CD14-positive monocyte (primary cell): ENCODE measurements around the gene SPRING1. TPM values are rescaled to one million over a fixed set of nuclear protein-coding genes. Genes with fewer than 3 reads are reported as not detected.

Source experiments
- DNase-seq, 3 donors: peaks; one replicate each; pipeline ENCODE4 v3.0.0-alpha.2; 2011 to 2022
- H2AFZ ChIP-seq: 2 replicates; pipeline ENCODE4 v1.6.0; 2012; ENCODE audit warnings: mild to moderate bottlenecking, low read depth, low read length, inconsistent platforms; ENCODE audit not compliant: insufficient read depth, poor library complexity, severe bottlenecking
- H3K27ac ChIP-seq, 2 donors: 1 replicate in 1 of 2; 2 replicates in 1 of 2; pipeline ENCODE4 v1.5.1; 2012 to 2013; ENCODE audit warnings: low read length in 2 of 2, control low read depth in 1 of 2, inconsistent platforms in 1 of 2, low read depth in 1 of 2, mild to moderate bottlenecking in 1 of 2
- H3K27me3 ChIP-seq, 2 donors: one replicate each; pipeline versions ENCODE4 v1.6.0 to v1.6.1; 2011 to 2013; ENCODE audit warnings: low read length in 2 of 2; ENCODE audit not compliant: control insufficient read depth in 2 of 2, insufficient read depth in 2 of 2
- H3K36me3 ChIP-seq, 2 donors: replicated peaks in 1 of 2; 1 replicate in 1 of 2; 2 replicates in 1 of 2; pipeline versions ENCODE4 v1.5.1 to v1.6.1; 2012 to 2013; ENCODE audit warnings: low read length in 2 of 2, control low read depth in 1 of 2, inconsistent platforms in 1 of 2, mild to moderate bottlenecking in 1 of 2; ENCODE audit not compliant: insufficient read depth in 2 of 2, control insufficient read depth in 1 of 2
- H3K4me1 ChIP-seq, 2 donors: 1 replicate in 1 of 2; 2 replicates in 1 of 2; pipeline versions ENCODE4 v1.5.1 to v1.6.1; 2012 to 2013; ENCODE audit warnings: low read length in 2 of 2, control low read depth in 1 of 2, inconsistent platforms in 1 of 2, mild to moderate bottlenecking in 1 of 2, moderate library complexity in 1 of 2; ENCODE audit not compliant: insufficient read depth in 2 of 2, control insufficient read depth in 1 of 2
- H3K4me2 ChIP-seq: replicated peaks from 2 replicates; pipeline ENCODE3; 2012; ENCODE audit warnings: low read length, moderate library complexity, mild to moderate bottlenecking; ENCODE audit not compliant: poor library complexity, severe bottlenecking; ENCODE audit errors: extremely low read depth
- H3K4me3 ChIP-seq, 3 experiments: fragments of 200-600 bp in 1 of 3; sonication (generic) in 1 of 3; replicated peaks in 1 of 3; 1 replicate in 2 of 3; 2 replicates in 1 of 3; pipeline ENCODE4 v1.5.1; 2011 to 2013; ENCODE audit warnings: low read length in 3 of 3, mild to moderate bottlenecking in 3 of 3, control low read depth in 2 of 3, low read depth in 2 of 3, inconsistent platforms in 1 of 3, moderate library complexity in 1 of 3
- H3K79me2 ChIP-seq: 2 replicates; pipeline ENCODE4 v1.6.0; 2012; ENCODE audit warnings: mild to moderate bottlenecking, control low read depth, inconsistent platforms, low read length, moderate library complexity; ENCODE audit not compliant: insufficient read depth
- H3K9ac ChIP-seq: 2 replicates; pipeline ENCODE4 v1.6.0; 2017; ENCODE audit warnings: low read length, mild to moderate bottlenecking; ENCODE audit not compliant: insufficient read depth, poor library complexity, severe bottlenecking
- H3K9me3 ChIP-seq, 2 donors: replicated peaks in 1 of 2; 1 replicate in 1 of 2; 2 replicates in 1 of 2; pipeline versions ENCODE4 v1.5.1 to v1.6.1; 2012 to 2013; ENCODE audit warnings: low read length in 2 of 2, control low read depth in 1 of 2; ENCODE audit not compliant: control insufficient read depth in 1 of 2, insufficient read depth in 1 of 2
- H4K20me1 ChIP-seq: 2 replicates; pipeline ENCODE4 v1.6.0; 2012; ENCODE audit warnings: mild to moderate bottlenecking, low read length, control low read depth, moderate library complexity; ENCODE audit not compliant: insufficient read depth
- H3K27ac Mint-ChIP-seq, 7 donors: one replicate each; pipeline ENCODE4 v1.8.0; 2020; ENCODE audit warnings: mild to moderate bottlenecking in 7 of 7, mixed read lengths in 7 of 7, moderate library complexity in 6 of 7, inconsistent platforms in 2 of 7
- H3K27me3 Mint-ChIP-seq, 3 donors: one replicate each; pipeline ENCODE4 v1.8.0; 2021 to 2022; ENCODE audit warnings: low read depth in 3 of 3, mild to moderate bottlenecking in 3 of 3, mixed read lengths in 3 of 3, moderate library complexity in 3 of 3, inconsistent platforms in 1 of 3
- H3K36me3 Mint-ChIP-seq, 2 donors: one replicate each; pipeline ENCODE4 v1.8.0; 2020; ENCODE audit warnings: mixed read lengths in 2 of 2, inconsistent platforms in 1 of 2, mild to moderate bottlenecking in 1 of 2
- H3K4me1 Mint-ChIP-seq: one replicate; pipeline ENCODE4 v1.8.0; 2020; ENCODE audit warnings: mild to moderate bottlenecking, mixed read lengths
- H3K4me3 Mint-ChIP-seq, 2 donors: one replicate each; pipeline ENCODE4 v1.8.0; 2020; ENCODE audit warnings: mild to moderate bottlenecking in 2 of 2, mixed read lengths in 2 of 2, moderate library complexity in 1 of 2
- H3K9me3 Mint-ChIP-seq, 7 donors: one replicate each; pipeline ENCODE4 v1.8.0; 2020 to 2022; ENCODE audit warnings: mixed read lengths in 7 of 7, mild to moderate bottlenecking in 6 of 7, moderate library complexity in 6 of 7, inconsistent platforms in 2 of 7
- WGBS: methylation state at CpG from one replicate; pipeline ENCODE4 v1.1.5; 2013; ENCODE audit warnings: missing lambda C conversion rate; ENCODE audit not compliant: insufficient coverage; 5-methylcytosine and 5-hydroxymethylcytosine counted together
- intact Hi-C, 2 donors: fragments of 100-400 bp; cut with micrococcal nuclease; formaldehyde crosslinking; loops; one replicate each; pipeline versions ENCODE4 v1.15.0 to v1.15.1; 2023
- polyA plus RNA-seq, 3 donors: library from polyadenylated mRNA; depleted of rRNA in 1 of 3; unstranded in 2 of 3; stranded (reverse) in 1 of 3; fragments of 300-500 nt in 2 of 3; fragments of >200 nt in 1 of 3; fragmentation: Illumina TruSeq in 2 of 3; gene quantifications; 1 replicate in 2 of 3; 2 replicates in 1 of 3; pipeline ENCODE4 v1.2.3, GENCODE V29; 2012 to 2021
- TF ChIP-seq, protein P1 (sequence below): fragments of 200-600 bp; IDR thresholded peaks from one replicate; pipeline ENCODE4 v1.8.0; 2022; ENCODE audit warnings: antibody characterized with exemption, mild to moderate bottlenecking

The SPRING1 gene
- polyA plus RNA-seq, 3 donors, result 6.3 to 19.3 (median 15.6) TPM

DNA sequence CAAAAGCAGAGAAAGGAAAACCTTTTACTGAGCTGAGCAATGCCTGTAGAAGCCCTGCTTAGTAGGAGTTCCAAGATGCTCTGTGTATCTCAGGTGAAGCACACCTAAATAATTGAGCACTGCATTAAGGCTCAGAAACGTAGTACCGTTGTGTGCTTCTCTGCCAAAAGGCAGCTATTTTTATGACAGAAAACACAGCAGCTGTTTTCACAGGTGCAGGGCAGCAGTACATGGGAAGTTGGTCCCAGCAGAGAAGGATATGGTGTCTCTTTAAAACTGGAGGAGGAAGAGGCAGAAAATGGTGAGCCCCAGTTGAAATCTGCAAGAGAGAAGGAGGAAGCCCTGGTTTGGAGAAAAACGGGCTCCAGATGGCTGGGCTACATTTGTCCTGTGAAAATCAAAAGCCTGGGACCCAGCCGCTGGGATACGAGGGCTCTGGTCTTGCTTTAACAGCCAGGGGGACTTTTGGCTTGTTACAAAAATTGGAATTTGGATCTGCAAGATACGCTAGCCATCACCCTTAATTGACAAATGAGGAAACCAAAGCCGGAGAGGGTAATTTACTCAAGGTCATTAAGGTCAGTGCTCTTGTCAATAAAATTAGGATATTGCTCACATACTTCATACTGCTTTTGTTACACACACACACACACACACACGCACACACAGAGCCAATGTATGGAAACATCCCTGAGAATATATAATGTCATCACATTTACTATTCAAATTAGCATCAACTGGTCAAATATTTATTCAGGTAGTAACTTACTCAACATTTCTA, 27.3 kb downstream of the SPRING1 start:
- WGBS, result 31% methylated on average over 6 of the region's 8 CpGs
- peaks cover 15 to 20% of the 10 kb centered on the region in 2 donors for H3K27me3 ChIP-seq
- H2AFZ ChIP-seq, result no peak overlapping the region
- H3K4me3 ChIP-seq, result no peak overlapping the region
- intact Hi-C loops, result no loop called here
- peaks cover 10% of the 10 kb centered on the region for H3K4me1 Mint-ChIP-seq
- H4K20me1 ChIP-seq, result no peaks in the 10 kb centered on the region
- no peak overlapping the region for H3K27ac ChIP-seq
- no peak overlapping the region for H3K4me2 ChIP-seq
- H3K36me3 Mint-ChIP-seq, result peaks cover 21 to 29% of the 10 kb centered on the region in 2 donors
- H3K79me2 ChIP-seq, result no peaks in the 10 kb centered on the region
- H3K27ac Mint-ChIP-seq, result no peak overlapping the region
- no peaks in the 10 kb centered on the region for H3K9me3 Mint-ChIP-seq
- H3K4me3 Mint-ChIP-seq, result no peak overlapping the region
- H3K27me3 Mint-ChIP-seq, result peaks cover 18 to 25% (median 20%) of the 10 kb centered on the region in 3 donors
- H3K4me1 ChIP-seq, result peaks cover 7 to 8% of the 10 kb centered on the region in 2 donors
- H3K9me3 ChIP-seq, result no peaks in the 10 kb centered on the region
- TF ChIP-seq, protein P1, sequence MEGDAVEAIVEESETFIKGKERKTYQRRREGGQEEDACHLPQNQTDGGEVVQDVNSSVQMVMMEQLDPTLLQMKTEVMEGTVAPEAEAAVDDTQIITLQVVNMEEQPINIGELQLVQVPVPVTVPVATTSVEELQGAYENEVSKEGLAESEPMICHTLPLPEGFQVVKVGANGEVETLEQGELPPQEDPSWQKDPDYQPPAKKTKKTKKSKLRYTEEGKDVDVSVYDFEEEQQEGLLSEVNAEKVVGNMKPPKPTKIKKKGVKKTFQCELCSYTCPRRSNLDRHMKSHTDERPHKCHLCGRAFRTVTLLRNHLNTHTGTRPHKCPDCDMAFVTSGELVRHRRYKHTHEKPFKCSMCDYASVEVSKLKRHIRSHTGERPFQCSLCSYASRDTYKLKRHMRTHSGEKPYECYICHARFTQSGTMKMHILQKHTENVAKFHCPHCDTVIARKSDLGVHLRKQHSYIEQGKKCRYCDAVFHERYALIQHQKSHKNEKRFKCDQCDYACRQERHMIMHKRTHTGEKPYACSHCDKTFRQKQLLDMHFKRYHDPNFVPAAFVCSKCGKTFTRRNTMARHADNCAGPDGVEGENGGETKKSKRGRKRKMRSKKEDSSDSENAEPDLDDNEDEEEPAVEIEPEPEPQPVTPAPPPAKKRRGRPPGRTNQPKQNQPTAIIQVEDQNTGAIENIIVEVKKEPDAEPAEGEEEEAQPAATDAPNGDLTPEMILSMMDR, result no peak
- no peak overlapping the region for H3K9ac ChIP-seq
- no peak for DNase-seq
- peaks cover 5 to 25% of the 10 kb centered on the region in 2 donors for H3K36me3 ChIP-seq

- H4K20me1 ChIP-seq, result no peaks in the 10 kb centered on the region
- no peaks in the 10 kb centered on the region for H3K79me2 ChIP-seq
- WGBS, result 54% methylated on average over 8 of the region's 10 CpGs
- H3K36me3 ChIP-seq, result peaks cover 0 to 18% of the 10 kb centered on the region in 2 donors
- Mint-ChIP-seq H3K4me3 (peak overlapping the region in 1 of 2 donors; percentile 33), H3K4me1 (peaks cover 10% of the 10 kb centered on the region), H3K36me3 (peaks cover 16 to 22% of the 10 kb centered on the region in 2 donors), H3K27me3 (peaks cover 18 to 25% (median 20%) of the 10 kb centered on the region in 3 donors), H3K9me3 (no peaks in the 10 kb centered on the region), H3K27ac (no peak overlapping the region)
- H3K9me3 ChIP-seq, result no peaks in the 10 kb centered on the region
- no peak for DNase-seq
- no peak overlapping the region for H3K4me3 ChIP-seq
- no peak overlapping the region for H3K9ac ChIP-seq
- TF ChIP-seq, protein P1, result no peak
- intact Hi-C loops, result loop anchor here (5.0 to 10.0 kb wide), 2 partner anchors 712 to 715 kb away; no protein-coding TSS in a partner anchor
- H3K27ac ChIP-seq, result no peak overlapping the region
- peaks cover 7 to 8% of the 10 kb centered on the region in 2 donors for H3K4me1 ChIP-seq
- H3K4me2 ChIP-seq, result no peak overlapping the region
- H2AFZ ChIP-seq, result no peak overlapping the region
- H3K27me3 ChIP-seq, result peaks cover 15 to 20% of the 10 kb centered on the region in 2 donors
Observed at GRCh38 chr12:116709768-116710167, 28.1 kb downstream of the SPRING1 start.
